HG03097 (cell line): ENCODE data around the gene THOC1.
"Not testable (repeated sequence)": the region's sequence is repeated elsewhere in the genome, so short reads cannot be mapped to it uniquely, and the experiment has no call there.

Source experiments
- ATAC-seq: cut with Tn5 transposase; IDR thresholded peaks from one replicate; pipeline ENCODE4 v1.9.1; 2021; ENCODE audit not compliant: unreplicated experiment, low FRiP score

The THOC1 gene, protein sequence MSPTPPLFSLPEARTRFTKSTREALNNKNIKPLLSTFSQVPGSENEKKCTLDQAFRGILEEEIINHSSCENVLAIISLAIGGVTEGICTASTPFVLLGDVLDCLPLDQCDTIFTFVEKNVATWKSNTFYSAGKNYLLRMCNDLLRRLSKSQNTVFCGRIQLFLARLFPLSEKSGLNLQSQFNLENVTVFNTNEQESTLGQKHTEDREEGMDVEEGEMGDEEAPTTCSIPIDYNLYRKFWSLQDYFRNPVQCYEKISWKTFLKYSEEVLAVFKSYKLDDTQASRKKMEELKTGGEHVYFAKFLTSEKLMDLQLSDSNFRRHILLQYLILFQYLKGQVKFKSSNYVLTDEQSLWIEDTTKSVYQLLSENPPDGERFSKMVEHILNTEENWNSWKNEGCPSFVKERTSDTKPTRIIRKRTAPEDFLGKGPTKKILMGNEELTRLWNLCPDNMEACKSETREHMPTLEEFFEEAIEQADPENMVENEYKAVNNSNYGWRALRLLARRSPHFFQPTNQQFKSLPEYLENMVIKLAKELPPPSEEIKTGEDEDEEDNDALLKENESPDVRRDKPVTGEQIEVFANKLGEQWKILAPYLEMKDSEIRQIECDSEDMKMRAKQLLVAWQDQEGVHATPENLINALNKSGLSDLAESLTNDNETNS

DNA sequence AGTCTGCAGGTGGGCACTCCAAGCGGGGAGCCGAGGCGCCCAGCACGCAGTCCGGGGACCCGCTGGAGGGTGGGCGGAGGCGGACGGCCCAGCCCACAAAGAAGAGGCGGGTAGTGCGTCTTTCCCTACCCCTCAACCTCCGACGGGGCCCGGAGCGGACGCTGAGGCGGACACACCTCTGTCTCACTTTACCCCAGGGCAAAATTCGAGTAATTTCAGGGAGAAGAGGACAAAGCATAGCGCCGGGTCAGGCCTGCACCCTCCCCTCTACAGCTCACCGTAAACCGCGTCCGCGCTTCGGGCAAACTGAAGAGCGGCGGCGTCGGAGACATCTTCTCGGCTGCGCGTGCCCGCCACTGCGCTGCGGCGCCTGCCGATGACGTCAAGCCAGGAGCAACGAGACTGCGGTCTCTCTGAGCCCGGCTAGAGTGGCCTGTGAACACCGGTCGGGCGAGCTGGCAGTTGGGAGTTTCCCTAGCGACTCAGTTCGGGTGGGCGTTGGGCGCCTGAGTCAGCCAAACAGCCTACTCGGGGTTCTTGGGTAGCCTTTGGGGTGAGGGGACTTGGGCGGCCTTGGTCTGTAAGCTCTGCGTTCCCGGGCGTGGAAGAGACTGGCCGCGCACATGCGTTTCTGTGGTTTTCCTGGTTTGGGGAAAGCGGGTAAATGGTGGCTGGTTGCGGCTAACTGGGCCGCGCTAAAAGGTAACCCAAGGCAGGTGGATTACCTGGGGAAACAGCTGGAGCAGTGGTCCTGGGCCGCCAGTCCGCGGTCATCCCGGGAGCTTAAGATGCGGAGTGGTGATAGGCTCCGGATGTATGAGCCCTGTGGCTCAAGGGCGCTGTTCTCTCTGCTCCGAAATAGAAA, at the start of gene THOC1:
THOC1 (minus strand) TSS at position 360 of the 865 bp plus-strand sequence; CDS start at position 332, 28 bp downstream.
- peak; percentile 86 for ATAC-seq

DNA sequence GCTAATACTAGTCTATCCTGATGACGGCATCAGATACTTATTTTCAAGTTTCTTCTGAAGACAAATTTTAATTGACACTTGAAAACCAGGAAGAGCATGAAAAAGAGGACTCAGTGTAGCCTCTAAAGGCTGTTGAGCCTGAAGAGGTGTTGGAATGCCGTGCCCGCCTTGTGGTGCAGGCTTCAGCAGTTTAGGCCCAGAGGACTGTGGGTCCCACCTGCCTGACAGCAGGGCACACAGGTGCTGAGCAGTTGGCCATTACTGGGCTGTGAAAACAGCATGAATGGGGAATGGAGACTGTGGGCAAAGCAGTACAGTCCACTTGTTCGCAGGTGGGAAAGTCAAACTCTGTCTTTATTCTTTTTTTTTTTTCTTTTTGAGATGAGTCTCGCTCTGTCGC, 49.8 kb upstream of the THOC1 start:
- no peak for ATAC-seq

DNA sequence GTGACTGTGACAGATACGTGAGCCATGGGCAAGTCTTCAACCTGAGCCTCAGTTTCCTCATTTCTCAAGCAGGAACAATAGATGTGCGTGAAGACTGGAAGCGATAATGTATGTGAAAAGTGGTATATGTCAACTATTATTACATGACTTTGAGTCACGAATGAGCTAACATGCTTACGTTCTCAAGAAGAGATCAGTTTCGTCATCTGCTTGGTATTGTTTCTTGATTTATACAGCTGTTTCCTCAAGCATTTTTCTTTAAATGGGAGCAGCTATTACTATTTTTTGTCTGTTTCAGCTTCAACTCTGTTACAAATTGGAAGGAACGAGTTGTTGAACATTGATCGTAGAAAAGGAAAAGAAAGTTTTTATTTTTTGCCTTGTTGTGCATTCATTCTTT, 48.5 kb upstream of the THOC1 start:
- no peak for ATAC-seq

DNA sequence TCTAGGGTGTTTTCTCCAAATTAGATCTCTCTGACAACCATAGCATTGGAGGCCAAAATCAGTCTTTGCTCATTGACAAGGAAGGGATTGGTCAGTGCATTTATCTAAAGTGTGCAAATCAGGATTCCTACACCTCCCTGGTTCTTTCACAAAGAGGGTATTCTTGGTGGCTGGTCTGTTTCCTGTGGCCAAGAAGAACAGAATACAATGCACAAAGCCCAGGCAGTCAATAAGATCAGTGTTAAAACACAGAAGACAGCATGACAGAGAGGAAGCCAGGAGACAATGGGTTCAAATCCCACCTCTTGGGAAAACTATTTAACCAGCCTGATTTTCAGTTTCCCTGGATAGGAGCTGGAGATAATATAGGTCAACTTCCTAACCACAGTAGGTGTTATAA, 46.1 kb upstream of the THOC1 start:
- no peak for ATAC-seq

DNA sequence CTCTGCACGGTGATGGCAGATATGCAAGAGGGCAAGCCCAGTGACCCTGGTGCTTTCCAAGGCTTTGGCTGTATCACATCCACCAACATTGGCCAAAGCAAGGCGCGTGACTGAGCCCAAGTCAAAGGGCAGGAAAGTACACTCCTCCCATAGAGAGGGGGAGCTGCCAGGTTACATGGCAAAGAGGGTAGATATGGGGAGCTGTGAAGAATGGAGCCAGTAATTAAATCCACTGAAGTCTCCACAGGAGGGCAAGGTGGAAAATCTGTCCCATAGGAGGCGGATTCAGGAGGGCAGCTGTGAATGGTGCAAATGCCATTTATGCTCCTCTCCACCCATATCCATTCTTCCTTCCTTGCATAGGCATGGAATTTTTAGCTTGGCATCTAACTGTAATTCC, 44.6 kb upstream of the THOC1 start:
- no peak for ATAC-seq

DNA sequence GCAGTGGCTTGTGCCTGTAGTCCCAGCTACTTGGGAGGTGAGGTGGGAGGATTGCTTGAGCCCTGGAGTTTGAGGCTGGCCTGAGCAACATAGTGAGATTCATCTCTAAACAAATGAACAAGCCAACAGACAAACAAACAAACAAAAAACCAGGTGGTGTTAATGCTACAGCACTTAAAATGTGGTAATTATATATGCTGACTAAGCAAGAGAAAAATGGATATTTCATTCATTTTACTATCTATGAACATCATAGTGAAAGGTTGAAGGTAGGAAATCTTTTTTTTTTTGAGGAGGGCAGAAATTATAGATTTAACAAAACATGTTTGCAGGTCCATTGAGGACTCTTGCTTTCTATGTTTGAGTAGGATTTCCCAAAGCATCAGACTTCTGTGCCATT, 42.2 kb upstream of the THOC1 start:
- ATAC-seq, result no peak

DNA sequence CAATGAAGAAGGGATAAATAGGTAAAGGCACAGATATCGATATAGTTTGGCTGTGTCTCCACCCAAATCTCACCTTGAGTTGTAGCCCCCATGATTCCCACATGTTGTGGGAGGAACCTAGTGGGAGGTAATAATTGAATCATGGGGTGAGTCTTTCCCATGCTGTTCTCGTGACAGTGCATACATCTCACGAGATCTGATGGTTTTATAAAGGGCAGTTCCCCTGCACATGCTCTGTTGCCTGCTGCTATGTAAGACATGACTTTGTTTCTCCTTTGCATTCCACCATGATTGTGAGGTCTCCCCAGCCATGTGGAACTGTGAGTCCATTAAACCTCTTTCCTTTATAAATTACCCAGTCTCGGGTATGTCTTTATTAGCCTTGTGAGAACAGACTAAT, 40.2 kb upstream of the THOC1 start:
- not testable (repeated sequence) for ATAC-seq

DNA sequence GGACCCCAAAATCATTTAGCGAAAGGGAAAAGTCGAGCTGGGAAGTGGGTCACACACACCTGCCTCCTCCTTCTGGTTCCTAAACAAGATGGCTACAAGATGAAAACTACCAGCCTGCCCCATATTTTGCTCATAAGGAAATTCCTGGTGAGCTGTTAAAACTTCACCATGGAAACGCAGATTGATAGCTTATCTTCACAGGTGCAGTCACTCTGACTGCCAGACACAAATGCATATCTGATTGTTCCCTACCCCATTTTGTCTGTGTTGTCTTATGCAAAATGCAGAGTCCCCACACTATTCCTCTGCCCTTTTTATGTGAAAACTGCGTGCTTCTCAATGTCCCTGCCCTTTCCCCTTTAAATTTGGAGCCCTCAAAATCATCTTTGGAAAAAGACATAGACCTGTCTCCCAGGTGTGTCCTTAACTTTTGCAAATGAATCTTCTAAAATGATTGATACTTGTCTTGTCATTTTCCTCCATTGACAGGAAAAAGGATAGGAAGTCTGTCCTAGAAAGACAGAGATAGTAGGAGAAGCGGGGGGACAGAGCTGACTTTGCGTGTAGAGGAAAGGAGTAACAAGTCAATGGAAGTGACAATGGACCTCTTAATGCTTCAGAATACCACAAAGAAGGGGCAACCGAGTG, 38.9 kb upstream of the THOC1 start:
- no peak for ATAC-seq

DNA sequence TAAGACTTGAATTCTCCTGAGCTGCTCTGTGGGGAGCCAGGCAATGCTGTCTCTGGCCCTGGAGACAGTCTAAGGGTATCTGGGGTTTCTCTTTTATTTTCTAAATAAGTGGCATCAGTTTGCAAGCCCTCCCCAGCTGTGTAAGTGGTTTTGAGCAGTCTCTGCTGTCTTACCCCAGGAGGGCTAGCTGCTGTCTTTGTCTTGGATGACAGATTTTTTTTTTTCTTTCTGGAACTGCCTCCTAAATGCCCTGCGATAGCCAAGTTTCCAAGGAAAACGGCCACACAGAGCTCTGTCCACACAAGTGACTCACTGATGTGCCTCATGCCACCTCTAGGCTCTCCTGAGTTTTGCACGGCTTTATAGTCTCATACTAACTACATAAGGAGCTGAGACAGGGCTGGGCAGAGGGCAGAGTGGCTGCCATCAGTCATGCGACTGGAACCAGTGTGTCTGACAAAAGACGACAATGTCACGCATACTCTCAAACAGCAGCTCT, 37.2 kb upstream of the THOC1 start:
- no peak for ATAC-seq

DNA sequence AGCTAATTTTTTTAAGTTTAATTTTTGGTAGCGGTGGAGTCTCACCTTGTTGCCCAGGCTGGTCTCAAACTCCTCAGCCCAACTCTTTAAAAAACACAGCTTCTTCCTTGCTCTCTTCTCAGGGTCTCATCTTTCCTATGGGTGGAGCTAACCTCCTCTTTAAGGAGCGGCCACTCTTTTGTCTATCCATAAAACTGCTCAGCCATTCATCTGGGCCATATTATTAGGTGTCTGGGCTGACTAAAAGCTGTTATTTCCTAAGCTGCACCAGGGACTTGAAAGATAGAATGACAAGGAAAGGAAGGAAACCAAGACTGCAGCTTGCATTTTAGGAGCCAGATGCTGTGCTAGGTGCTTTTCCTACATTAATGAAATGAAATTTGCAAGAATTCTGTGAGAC, 35.8 kb upstream of the THOC1 start:
- no peak for ATAC-seq

DNA sequence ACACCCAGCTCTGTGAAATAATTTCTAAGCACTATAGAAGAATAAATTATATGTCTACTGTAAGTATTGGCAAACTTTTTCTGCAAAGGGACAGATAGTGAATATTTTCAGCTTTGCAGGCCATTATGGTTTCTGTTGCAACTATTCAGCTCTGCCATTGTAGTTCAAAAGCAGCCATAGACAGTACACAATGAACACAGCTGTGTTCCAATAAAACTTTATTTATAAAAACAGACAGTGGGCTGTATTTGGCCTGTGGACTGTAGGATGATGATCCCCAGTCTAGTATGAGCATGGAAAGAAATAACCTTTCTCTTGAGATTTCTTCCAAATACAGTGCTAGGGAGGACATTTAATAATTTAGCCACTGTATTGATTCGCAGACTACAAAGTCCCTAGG, 35.2 kb upstream of the THOC1 start:
- ATAC-seq, result no peak

DNA sequence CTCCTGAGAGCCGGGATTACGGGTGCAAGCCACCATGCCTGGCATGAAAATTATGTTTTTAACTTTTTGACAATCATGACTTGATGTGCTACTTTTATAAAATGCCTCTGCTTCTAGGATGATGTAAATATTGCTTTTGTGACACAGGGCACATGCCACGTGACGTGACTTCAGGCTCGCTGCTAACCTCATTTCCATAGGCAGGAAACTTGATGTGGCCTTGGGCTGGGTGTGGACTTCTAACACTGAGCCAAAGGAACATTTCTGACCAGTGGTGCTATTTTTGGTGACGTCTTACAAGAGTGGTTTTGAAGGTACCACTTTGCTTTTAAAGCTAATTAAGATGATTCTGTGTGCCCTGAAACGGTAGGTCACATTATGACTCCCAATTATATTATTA, 34.2 kb upstream of the THOC1 start:
- ATAC-seq, result no peak

DNA sequence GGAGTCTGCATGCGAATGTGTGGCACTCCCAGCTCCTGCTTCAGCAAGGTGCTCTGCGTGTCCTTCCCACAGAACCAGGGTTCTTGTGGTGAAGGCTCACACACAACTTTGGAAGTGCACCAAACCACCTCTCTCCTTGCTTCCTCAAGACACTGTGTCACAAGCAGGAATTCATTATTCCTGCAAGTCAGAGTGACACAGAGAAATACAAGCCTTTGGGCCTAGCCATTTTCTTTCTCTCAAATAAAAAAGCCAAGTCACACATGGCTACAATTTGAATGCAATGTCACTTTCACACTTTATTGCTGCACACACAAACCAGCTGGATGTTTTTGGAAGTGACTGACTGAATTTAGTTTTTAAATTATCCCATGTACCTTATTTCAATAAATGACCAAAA, 30.1 kb upstream of the THOC1 start:
- no peak for ATAC-seq

DNA sequence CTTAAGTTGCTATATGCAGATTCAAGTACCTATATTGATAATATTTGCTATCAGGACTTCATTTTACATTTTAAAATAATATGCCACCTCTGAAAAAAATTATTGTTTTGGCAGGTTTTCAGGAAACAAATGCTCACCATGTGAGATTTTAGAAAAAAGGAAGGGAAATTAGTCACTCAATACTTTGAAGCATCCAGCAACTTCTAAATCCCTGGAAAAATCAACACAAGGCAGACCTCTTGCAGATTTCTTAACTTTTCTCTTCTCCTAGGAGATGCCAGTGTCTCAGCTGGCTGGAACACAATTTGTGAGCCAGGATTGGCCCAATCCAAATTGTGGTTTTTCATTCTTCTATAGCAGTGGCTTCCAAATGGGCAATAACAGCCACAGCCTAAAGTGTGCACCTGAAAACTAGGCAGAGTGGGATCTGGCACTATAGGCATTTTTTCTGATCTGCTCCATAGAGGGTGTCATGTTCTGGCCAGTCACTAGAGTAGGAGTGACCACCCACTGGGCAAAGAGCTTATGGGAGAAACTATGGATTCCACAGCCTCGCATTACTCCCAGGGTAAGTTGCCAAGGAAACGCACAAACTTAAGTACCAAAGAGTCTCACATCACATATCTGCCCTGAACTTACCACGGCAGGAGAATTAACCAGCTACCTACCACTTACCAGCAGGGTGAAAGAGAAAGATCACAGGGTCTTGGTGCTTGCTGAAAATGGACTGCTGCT, 28.1 kb upstream of the THOC1 start:
- ATAC-seq, result no peak

DNA sequence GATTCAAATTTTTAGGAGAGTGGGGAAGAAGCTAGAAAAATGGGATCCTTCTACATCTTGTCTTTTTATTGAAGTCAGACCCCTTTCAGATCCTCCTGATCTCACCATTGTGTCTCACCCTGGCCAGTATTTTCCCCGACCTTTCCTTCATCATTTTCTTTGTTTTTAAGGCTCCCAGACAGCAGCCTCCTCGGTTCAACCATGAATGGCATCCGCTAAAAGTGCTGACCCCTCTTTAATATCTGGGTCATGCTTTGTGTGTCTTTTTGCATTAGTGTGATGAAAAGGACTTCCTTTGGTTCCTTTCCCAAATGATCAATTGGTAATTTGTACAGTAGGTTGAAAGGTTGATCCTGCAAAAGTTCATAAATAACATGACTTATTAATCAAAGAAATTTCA, 26.7 kb upstream of the THOC1 start:
- ATAC-seq, result no peak

DNA sequence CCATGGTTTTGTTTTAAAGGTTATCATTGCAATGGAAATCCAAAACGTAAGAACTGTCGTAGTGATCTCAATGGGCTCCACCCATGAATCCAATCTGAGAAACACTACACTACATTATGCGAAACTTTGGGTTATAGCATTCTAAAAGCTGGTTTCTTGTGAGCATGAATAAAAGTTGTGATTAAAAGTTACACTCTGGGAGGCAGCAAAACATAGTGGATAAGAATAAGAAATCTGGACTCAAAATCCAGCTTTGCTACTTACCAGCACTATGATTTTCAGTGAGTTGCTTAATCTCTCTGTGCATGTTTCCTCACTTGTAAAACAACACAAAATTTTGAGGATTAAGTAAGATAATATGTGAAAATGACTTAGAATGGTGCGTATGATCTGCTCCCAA, 25.7 kb upstream of the THOC1 start:
- ATAC-seq, result no peak

DNA sequence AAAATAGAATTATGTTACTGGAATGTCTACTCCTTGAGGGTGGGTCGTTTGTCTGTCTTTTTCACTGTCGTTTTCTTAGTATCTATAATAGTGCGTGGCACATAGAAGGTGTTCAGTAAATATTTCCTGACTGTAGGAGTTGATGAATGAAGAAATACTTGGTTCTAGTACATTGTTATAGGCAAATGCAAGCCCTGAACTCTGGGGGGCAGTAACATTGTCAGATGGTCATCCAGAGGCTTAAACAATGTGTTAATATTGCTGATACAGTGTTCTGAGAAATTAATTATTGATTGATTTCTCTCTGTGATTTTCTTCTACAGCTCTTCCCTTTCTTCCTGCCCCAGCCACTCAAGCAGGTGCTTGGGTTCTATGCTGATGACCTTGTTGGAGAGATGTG, 24.4 kb upstream of the THOC1 start:
- ATAC-seq, result no peak

DNA sequence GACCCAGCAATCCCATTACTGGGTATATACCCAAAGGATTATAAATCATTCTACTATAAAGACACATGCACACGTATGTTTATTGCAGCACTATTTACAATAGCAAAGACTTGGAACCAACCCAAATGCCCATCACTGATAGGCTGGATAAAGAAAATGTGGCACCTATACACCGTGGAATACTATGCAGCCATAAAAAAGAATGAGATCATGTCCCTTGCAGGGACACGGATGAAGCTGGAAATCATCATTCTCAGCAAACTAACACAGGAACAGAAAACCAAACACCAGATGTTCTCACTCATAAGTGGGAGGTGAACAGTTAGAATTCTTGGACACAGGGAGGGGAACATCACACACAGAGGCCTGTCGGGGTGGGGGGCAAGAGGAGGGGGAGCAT, 22.1 kb upstream of the THOC1 start:
- not testable (repeated sequence) for ATAC-seq

DNA sequence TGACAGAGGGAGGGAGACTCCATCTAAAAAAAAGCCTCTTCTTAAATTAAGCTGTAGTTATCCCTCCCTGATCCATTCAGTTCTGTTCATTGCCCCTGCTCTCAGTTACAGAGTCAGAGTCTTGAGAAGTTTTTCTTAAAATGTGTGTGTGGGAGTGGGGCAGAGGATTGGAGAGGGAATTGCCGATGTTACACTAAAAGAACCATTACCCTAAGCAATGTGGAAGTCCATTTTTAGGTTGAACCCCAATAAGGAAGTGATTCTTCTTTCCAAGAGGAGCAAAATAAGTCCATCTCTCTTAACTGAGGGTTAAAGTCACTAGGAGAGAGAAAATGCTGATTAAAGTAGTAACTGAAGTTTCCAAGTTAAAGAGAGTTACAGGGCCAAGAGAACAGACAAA, 21.2 kb upstream of the THOC1 start:
- no peak for ATAC-seq
